HepG2 (cell line): ENCODE results near the gene MTOR. TPM values are rescaled to one million over a fixed set of nuclear protein-coding genes. Genes with fewer than 3 reads are reported as not detected.
A peak's percentile ranks its signal among the peaks of the same experiment; 100 is the strongest.

ENCODE experiments used
- ARNT ChIP-seq: fragments of 450-650 bp; IDR thresholded peaks from 2 replicates; pipeline ENCODE4 v1.6.1; 2017
- ATAD3A ChIP-seq: sonication (generic); formaldehyde crosslinking; IDR thresholded peaks from 2 replicates; pipeline ENCODE4 v1.4.0; 2020; ENCODE audit warnings: missing genetic modification reagents
- BRD4 ChIP-seq: sonication (generic); formaldehyde crosslinking; IDR thresholded peaks from 2 replicates; pipeline ENCODE4 v1.4.0; 2020; ENCODE audit warnings: missing genetic modification reagents
- CEBPB ChIP-seq: IDR thresholded peaks from 2 replicates; pipeline ENCODE4 v1.6.1; 2011; ENCODE audit warnings: low read depth, low read length, improper control_type of control experiment, borderline replicate concordance
- CEBPG ChIP-seq: IDR thresholded peaks from 2 replicates; pipeline ENCODE4 v1.6.1; 2016
- DMAP1 ChIP-seq: IDR thresholded peaks from 2 replicates; pipeline ENCODE4 v1.6.1; 2016
- DNMT3B ChIP-seq: conservative IDR thresholded peaks from 2 replicates; pipeline ENCODE4 v1.6.1; 2016; ENCODE audit warnings: missing biosample characterization, control low read depth
- GABPB1 ChIP-seq: IDR thresholded peaks from 2 replicates; pipeline ENCODE4 v1.6.1; 2016; ENCODE audit warnings: mild to moderate bottlenecking, missing genetic modification reagents, moderate library complexity, missing compliant biosample characterization
- HOXA9 ChIP-seq: sonication (generic); formaldehyde crosslinking; IDR thresholded peaks from 2 replicates; pipeline ENCODE4 v1.8.1; 2022; ENCODE audit warnings: missing genetic modification reagents, mild to moderate bottlenecking, moderate library complexity, borderline replicate concordance
- KAT8 ChIP-seq: IDR thresholded peaks from 2 replicates; pipeline ENCODE4 v1.6.1; 2016; ENCODE audit warnings: missing genetic modification reagents, missing compliant biosample characterization
- KLF12 ChIP-seq: sonication (generic); formaldehyde crosslinking; IDR thresholded peaks from 2 replicates; pipeline ENCODE4 v1.4.0; 2020; ENCODE audit warnings: missing genetic modification reagents, borderline replicate concordance
- KMT2A ChIP-seq: sonication (generic); formaldehyde crosslinking; IDR thresholded peaks from 2 replicates; pipeline ENCODE4 v1.4.0; 2020; ENCODE audit warnings: missing genetic modification reagents
- MNT ChIP-seq: fragments of 450-650 bp; IDR thresholded peaks from 2 replicates; pipeline ENCODE4 v1.6.1; 2016
- MYC ChIP-seq: sonication (generic); formaldehyde crosslinking; IDR thresholded peaks from 2 replicates; pipeline ENCODE4 v1.9.0; 2021; ENCODE audit warnings: missing genetic modification reagents, borderline replicate concordance
- MYNN ChIP-seq: sonication (generic); formaldehyde crosslinking; IDR thresholded peaks from 2 replicates; pipeline ENCODE4 v1.4.0; 2020; ENCODE audit warnings: mild to moderate bottlenecking, low read depth, missing genetic modification reagents
- NFE2L1 ChIP-seq: sonication (generic); formaldehyde crosslinking; IDR thresholded peaks from 2 replicates; pipeline ENCODE4 v1.4.0; 2020; ENCODE audit warnings: missing genetic modification reagents, mild to moderate bottlenecking, borderline replicate concordance
- SMYD3 ChIP-seq: sonication (generic); formaldehyde crosslinking; IDR thresholded peaks from 2 replicates; pipeline ENCODE4 v1.8.1; 2023; ENCODE audit warnings: mild to moderate bottlenecking, missing genetic modification reagents
- SP140L ChIP-seq: sonication (generic); formaldehyde crosslinking; IDR thresholded peaks from 2 replicates; pipeline ENCODE4 v1.4.0; 2020; ENCODE audit warnings: missing genetic modification reagents, borderline replicate concordance
- SUZ12 ChIP-seq: fragments of 150-350 bp; IDR thresholded peaks from 2 replicates; pipeline ENCODE4 v1.6.1; 2014; ENCODE audit warnings: low read depth, low read length
- TBX2 ChIP-seq: sonication (generic); formaldehyde crosslinking; IDR thresholded peaks from 2 replicates; pipeline ENCODE4 v1.5.0; 2020; ENCODE audit warnings: missing genetic modification reagents, mild to moderate bottlenecking, borderline replicate concordance
- TFAP4 ChIP-seq: sonication (generic); IDR thresholded peaks from 2 replicates; pipeline ENCODE4 v1.6.1; 2016; ENCODE audit warnings: low read depth, borderline replicate concordance
- ZBTB38 ChIP-seq: sonication (generic); formaldehyde crosslinking; IDR thresholded peaks from 2 replicates; pipeline ENCODE4 v1.5.1; 2020; ENCODE audit warnings: mild to moderate bottlenecking, missing genetic modification reagents
- ZNF20 ChIP-seq: sonication (generic); formaldehyde crosslinking; IDR thresholded peaks from 2 replicates; pipeline ENCODE4 v1.4.0; 2020; ENCODE audit warnings: mild to moderate bottlenecking, moderate library complexity, missing genetic modification reagents
- ZNF274 ChIP-seq: sonication (generic); formaldehyde crosslinking; IDR thresholded peaks from 2 replicates; pipeline ENCODE4 v1.5.1; 2020; ENCODE audit warnings: mild to moderate bottlenecking, missing genetic modification reagents
- ZNF383 ChIP-seq: sonication (generic); formaldehyde crosslinking; IDR thresholded peaks from 2 replicates; pipeline ENCODE4 v1.4.0; 2020; ENCODE audit warnings: missing genetic modification reagents, mild to moderate bottlenecking, borderline replicate concordance
- ZNF430 ChIP-seq: sonication (generic); formaldehyde crosslinking; IDR thresholded peaks from 2 replicates; pipeline ENCODE4 v1.9.0; 2021; ENCODE audit warnings: mild to moderate bottlenecking, missing genetic modification reagents
- ZNF530 ChIP-seq: sonication (generic); formaldehyde crosslinking; IDR thresholded peaks from 2 replicates; pipeline ENCODE4 v1.5.0; 2020; ENCODE audit warnings: low read depth, mild to moderate bottlenecking, missing genetic modification reagents
- ZNF589 ChIP-seq: sonication (generic); formaldehyde crosslinking; conservative IDR thresholded peaks from 2 replicates; pipeline ENCODE4 v1.8.0; 2022; ENCODE audit warnings: mild to moderate bottlenecking, moderate library complexity, missing genetic modification reagents
- ZNF644 ChIP-seq: IDR thresholded peaks from 2 replicates; pipeline ENCODE4 v1.6.1; 2016; ENCODE audit warnings: low read depth
- ZNF782 ChIP-seq: sonication (generic); formaldehyde crosslinking; IDR thresholded peaks from 2 replicates; pipeline ENCODE4 v1.4.0; 2020; ENCODE audit warnings: missing genetic modification reagents, mild to moderate bottlenecking, borderline replicate concordance
- ZNF879 ChIP-seq: sonication (generic); formaldehyde crosslinking; IDR thresholded peaks from 2 replicates; pipeline ENCODE4 v1.8.1; 2023; ENCODE audit warnings: missing genetic modification reagents
- polyA plus RNA-seq, 8 experiments: library from polyadenylated mRNA; depleted of rRNA in 3 of 8; stranded (reverse) in 7 of 8; unstranded in 1 of 8; fragments of >200 nt; fragmentation: Illumina TruSeq in 4 of 8; extraction: Trizol in 4 of 8; gene quantifications; 2 replicates each; pipeline versions ENCODE4 v1.2.1 to v1.2.3, GENCODE V29; 2011 to 2016; ENCODE audit warnings: low read depth in 4 of 8, missing spikeins in 1 of 8, mixed read lengths in 1 of 8; ENCODE audit not compliant: insufficient read depth in 1 of 8
- total RNA-seq, 5 experiments: library from RNA; depleted of rRNA; stranded (reverse); fragments of >200 nt; fragmentation: Illumina TruSeq; extraction: Trizol; gene quantifications; 2 replicates each; pipeline ENCODE4 v1.2.3, GENCODE V29; 2016; ENCODE audit warnings: low read depth in 1 of 5

The MTOR gene
- total and polyA plus RNA-seq, 2 of the 13 experiments (the other 11 are each of a cell fraction or from before 2014, with no cell fraction given), result 24.6 to 34.6 TPM

GRCh38 chr1:11099310-11100148, 162.8 kb downstream of the MTOR start, which contains the start of gene EXOSC10 (continued):
- TF ChIP-seq ZNF589, result 0 out of 2 replicates have a peak, but pooled peaks have one; percentile 8
- no peak for TF ChIP-seq MNT
- 0 out of 2 replicates have a peak, but pooled peaks have one; percentile 19 for TF ChIP-seq SMYD3
- TF ChIP-seq ZBTB38 (CRISPR knock-in tag), result no peak; the same call in 1 of the 2 replicates
- TF ChIP-seq KLF12, result peak; percentile 92
- TF ChIP-seq KMT2A, result peak; percentile 96
- TF ChIP-seq HOXA9 (CRISPR knock-in tag), result 0 out of 2 replicates have a peak, but pooled peaks have one; percentile 32
- TF ChIP-seq KAT8 (CRISPR knock-in tag), result peak; percentile 89
- no peak for TF ChIP-seq ATAD3A (CRISPR knock-in tag)
- no peak for TF ChIP-seq ZNF20
- TF ChIP-seq MYNN (CRISPR knock-in tag), result no peak; the same call in 1 of the 2 replicates
- peak; percentile 82 for TF ChIP-seq GABPB1 (CRISPR knock-in tag)
- TF ChIP-seq DNMT3B (CRISPR knock-in tag), result no peak
- TF ChIP-seq NFE2L1 (CRISPR knock-in tag), result no peak; the same call in 1 of the 2 replicates
- TF ChIP-seq SP140L (CRISPR knock-in tag), result no peak; the same call in 1 of the 2 replicates
- TF ChIP-seq CEBPG, result no peak
- TF ChIP-seq DMAP1, result peak; percentile 80; the same call in 1 of the 2 replicates
- TF ChIP-seq ZNF879 (CRISPR knock-in tag), result no peak; the same call in 1 of the 2 replicates
- no peak; the same call in 1 of the 2 replicates for TF ChIP-seq MYC (CRISPR knock-in tag)
- TF ChIP-seq ZNF782 (CRISPR knock-in tag), result 0 out of 2 replicates have a peak, but pooled peaks have one; percentile 77
- TF ChIP-seq ZNF430, result peak; percentile 25; the same call in 1 of the 2 replicates
- TF ChIP-seq ARNT, result no peak
- TF ChIP-seq TFAP4, result no peak; the same call in 1 of the 2 replicates
- peak; percentile 49; the same call in 1 of the 2 replicates for TF ChIP-seq TBX2 (CRISPR knock-in tag)
- no peak for TF ChIP-seq ZNF644 (CRISPR knock-in tag)
- no peak for TF ChIP-seq ZNF383 (CRISPR knock-in tag)
- TF ChIP-seq ZNF274 (CRISPR knock-in tag), result peak; percentile 68; the same call in 1 of the 2 replicates
- TF ChIP-seq BRD4 (CRISPR knock-in tag), result peak; percentile 79
- no peak for TF ChIP-seq SUZ12
- TF ChIP-seq ZNF530 (CRISPR knock-in tag), result no peak
- TF ChIP-seq CEBPB, result no peak
